GM12801 (cell line): ENCODE data around the gene ACVR1B.

Source experiments
- TF ChIP-seq, protein P1 (sequence below): IDR thresholded peaks from one replicate; pipeline ENCODE4 v1.5.1; 2011; ENCODE audit warnings: control low read depth; ENCODE audit not compliant: insufficient read length; ENCODE audit errors: extremely low read depth

Gene ACVR1B

DNA sequence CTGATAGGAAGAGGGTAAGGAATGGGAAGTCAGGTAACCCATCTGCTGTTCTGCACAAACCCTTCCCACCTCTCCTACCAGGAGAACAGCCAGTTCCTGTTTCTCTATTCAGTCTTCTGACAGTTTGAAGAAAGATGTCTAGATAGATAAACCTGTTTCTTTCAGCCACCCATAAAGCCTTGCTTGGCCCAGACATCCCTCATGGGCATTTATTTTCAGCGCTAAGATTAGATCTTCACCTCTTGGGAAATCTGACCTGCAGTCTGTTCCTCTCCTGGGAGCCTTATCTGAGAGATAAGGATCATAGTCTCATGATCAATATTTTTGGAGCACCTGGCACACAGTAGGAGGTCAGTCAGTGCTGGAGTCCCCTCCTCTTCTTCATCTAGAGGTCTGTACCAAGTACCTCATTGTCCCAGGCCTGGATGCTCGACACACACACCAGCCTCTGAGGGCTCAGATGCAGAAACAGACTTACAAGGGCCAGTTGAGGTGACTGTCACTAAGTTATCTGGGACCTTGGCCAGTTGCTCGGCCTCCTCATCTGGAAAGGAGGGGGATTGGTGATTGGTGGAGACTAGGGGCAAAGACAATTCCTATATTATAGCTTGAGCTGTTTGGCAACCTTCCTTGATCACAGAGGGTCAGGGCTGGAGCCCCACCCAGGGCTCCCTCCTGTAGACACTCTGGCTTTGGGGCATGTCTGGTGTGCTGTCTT is 26.0 kb upstream of the ACVR1B start:
- TF ChIP-seq, protein P1, sequence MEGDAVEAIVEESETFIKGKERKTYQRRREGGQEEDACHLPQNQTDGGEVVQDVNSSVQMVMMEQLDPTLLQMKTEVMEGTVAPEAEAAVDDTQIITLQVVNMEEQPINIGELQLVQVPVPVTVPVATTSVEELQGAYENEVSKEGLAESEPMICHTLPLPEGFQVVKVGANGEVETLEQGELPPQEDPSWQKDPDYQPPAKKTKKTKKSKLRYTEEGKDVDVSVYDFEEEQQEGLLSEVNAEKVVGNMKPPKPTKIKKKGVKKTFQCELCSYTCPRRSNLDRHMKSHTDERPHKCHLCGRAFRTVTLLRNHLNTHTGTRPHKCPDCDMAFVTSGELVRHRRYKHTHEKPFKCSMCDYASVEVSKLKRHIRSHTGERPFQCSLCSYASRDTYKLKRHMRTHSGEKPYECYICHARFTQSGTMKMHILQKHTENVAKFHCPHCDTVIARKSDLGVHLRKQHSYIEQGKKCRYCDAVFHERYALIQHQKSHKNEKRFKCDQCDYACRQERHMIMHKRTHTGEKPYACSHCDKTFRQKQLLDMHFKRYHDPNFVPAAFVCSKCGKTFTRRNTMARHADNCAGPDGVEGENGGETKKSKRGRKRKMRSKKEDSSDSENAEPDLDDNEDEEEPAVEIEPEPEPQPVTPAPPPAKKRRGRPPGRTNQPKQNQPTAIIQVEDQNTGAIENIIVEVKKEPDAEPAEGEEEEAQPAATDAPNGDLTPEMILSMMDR, result no peak

DNA sequence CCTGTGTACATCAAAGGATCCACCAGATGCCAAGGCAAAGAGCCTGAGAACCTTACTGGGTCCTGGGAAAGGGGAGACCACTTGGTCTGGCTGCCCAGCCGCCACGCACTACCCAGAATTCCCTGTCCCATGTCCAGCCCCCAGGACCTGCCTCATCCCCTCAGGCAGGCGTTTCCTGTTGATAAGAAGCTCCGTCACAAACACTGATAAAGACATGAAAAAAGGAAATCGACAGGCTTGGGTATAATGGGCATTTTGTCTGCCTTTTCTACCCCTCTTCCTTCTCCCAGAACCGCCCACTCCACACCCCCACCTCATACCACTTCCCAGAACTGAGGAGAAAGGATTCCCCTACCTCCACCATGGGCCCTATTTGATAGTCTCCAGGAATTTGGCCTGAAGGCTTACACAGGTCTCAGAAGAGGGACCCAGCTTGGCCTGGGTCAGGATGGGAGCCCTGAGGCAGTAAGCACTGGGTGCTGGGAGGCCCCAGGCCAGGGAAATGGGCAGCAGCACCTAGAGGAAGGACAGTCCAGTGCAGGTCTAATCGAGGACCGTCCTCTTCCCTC is 25.4 kb upstream of the ACVR1B start:
- TF ChIP-seq, protein P1, result no peak

DNA sequence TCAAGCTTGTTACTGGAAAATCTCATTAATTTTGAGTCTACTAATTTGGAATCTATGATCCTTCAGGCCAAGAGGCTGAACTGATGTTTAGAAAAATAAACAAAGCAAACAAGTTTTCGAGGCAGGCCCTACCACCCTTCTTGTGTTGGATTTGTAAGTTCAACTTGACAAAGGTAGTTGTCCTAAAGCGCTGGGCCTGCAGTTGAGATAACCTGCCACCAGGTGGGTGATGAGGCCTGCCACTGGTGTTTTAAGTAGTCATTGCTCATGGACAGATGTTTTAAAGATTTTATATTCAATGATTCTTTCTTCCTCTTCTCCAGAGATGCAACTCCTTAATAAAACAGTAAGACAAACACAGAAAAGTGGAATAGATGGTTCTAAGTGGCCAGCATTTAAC is 24.8 kb upstream of the ACVR1B start:
- TF ChIP-seq, protein P1, result no peak

DNA sequence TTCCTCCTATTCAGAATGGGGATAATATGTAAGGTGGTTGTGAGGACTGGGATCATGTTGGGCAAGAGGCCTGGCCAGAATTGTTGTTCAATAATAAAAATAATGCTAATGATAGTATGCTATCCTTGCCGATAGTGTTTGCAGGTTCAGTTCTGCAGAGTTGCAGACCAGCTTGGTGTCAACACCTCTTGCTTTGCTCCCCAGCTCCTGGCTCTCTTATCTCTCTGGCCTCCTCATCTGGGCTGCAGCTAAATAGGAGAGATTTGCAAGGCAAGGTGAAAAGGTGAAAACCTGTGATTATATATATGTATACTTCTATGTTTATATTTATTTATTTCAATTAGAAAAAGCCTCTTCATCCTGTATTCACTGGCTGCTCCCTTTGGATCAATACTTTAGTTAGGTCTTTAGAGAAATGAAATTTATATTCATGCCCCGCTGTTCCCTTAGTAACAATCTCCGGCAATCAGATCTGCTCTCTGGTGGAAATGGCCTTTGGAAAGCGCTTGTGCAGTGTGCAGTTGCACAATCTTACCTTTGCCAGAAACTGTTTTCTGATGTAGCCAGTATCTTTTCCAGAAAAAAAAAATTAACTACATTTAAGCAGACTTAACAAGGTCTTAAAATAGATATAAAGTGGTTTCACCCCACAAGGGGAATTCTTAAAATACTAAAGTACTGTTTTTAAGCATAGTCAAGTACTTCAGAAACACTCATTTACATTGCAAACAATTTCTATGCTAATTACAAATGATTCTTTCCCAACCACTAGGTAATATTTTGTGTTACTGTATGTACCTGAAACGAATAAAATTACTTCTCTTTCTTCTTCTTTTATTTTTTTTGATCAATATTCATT is 19.1 kb upstream of the ACVR1B start:
- TF ChIP-seq, protein P1, result no peak

DNA sequence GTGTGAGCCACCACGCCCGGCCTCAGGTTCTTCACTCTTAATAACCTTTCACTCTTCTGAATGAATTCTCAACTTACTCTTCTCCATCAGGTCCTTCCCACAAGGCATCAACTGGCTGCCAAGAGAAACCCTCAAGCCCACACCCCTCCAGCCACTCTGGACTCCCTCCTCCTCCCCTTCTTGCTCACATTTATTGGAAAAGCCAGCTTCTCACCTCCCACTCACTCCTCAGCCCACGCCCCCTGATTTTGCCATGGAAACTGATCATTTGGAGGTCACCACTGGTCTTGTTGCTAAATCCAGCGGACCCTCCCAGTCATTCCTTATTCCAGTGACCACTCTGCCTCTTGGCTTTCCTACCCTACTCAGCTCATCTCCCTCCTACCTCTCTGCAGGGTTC is 17.4 kb upstream of the ACVR1B start:
- TF ChIP-seq, protein P1, result no peak

DNA sequence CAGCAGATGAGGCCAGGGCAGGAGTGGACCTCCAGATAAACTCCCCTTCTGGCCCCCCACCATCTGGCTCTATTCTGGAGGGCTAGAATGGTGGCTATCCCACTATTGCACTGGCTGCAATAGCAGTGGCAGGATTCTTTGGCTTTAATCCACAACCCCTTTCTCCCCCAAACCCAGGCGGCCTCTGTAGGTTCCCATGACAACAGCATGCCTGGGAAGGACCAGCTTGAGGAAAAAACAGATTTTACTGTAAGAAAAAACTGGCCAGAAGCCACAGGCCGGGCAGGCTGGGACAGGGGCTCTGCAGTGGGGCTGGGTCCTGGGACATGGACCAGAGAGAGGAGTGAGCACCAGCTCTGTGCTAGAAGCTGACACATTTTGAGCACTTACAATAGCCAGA is 13.6 kb upstream of the ACVR1B start:
- TF ChIP-seq, protein P1, result no peak

DNA sequence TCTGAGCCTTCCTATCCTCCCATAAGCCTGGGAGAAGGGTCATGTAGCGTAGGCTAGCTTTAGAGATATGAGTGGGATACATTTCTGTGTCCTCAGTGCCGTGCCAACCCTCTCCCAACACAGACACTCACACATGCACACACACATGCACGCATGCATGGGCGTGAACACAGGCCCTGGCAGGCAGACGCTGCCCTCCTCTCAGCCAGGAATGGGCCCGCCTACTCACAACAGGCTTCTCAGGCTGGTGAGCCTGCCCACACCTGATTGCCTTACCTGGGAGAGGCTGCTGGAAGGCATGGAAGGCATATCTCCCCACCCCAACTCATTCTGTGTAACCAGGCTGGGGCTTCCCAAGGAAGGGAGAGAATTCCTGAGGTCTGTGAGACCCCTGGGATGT is 12.8 kb upstream of the ACVR1B start:
- TF ChIP-seq, protein P1, result no peak
